Smooth muscle cell of the pulmonary artery (primary cell): Measurements from ENCODE around the gene ZNF283. TPM values are rescaled to one million over a fixed set of nuclear protein-coding genes. Genes with fewer than 3 reads are reported as not detected.

ENCODE experiments used
- total RNA-seq: library from RNA; depleted of rRNA; stranded (reverse); fragments of >200 nt; gene quantifications from 2 replicates; pipeline ENCODE4 v1.2.3, GENCODE V29; 2014

Gene ZNF283
- 15.9 and 16.0 TPM in 2 replicates for total RNA-seq

GRCh38 chr19:43826787-43827754 lies at the start of gene ZNF283:
Gene ZNF283 (plus strand): TSS chr19:43827321. CDS start chr19:43833505, 6,184 bp downstream.

GRCh38 chr19:43780706-43781525 lies 46.2 kb upstream of the ZNF283 start, which contains the start of gene KCNN4:
Gene KCNN4 (minus strand): TSS chr19:43780973. CDS start chr19:43780861, 112 bp downstream.

GRCh38 chr19:43802216-43802951 lies 24.7 kb upstream of the ZNF283 start, which contains the start of gene LYPD5:
Gene LYPD5 (minus strand): TSS chr19:43802447. CDS start chr19:43802380, 67 bp downstream.

GRCh38 chr19:43883864-43884263 lies 56.7 kb downstream of the ZNF283 start, which contains the start of gene ZNF404:
Gene ZNF404 (minus strand): TSS chr19:43883964.

Other genes with a start within 250 kb of the ZNF283 start
- gene IRGQ, start 231.2 kb upstream of the ZNF283 start, total RNA-seq = 20.1 and 29.3 TPM in 2 replicates
- gene ZNF576, start 230.7 kb upstream of the ZNF283 start, total RNA-seq = 9.7 and 11.1 TPM in 2 replicates
- gene SRRM5, start 215.2 kb upstream of the ZNF283 start, total RNA-seq = 0.03 TPM in 1 of 2 replicates, not detected in the other
- gene ZNF428, start 207.7 kb upstream of the ZNF283 start, total RNA-seq = 28.0 and 29.2 TPM in 2 replicates
- gene CADM4, start 187.5 kb upstream of the ZNF283 start, total RNA-seq = 4.3 and 5.6 TPM in 2 replicates
- 87.8 and 131 TPM in 2 replicates for gene PLAUR, start 157.2 kb upstream of the ZNF283 start, total RNA-seq
- not detected in 2 replicates for gene IRGC, start 111.2 kb upstream of the ZNF283 start, total RNA-seq
- 11.3 and 23.8 TPM in 2 replicates for gene SMG9, start 72.4 kb upstream of the ZNF283 start, total RNA-seq
- 3.3 and 11.3 TPM in 2 replicates for gene KCNN4, start 46.3 kb upstream of the ZNF283 start, total RNA-seq
- gene LYPD5, start 24.9 kb upstream of the ZNF283 start, total RNA-seq = 1.4 and 2.1 TPM in 2 replicates
- gene ZNF404, start 56.6 kb downstream of the ZNF283 start, total RNA-seq = 4.3 and 4.9 TPM in 2 replicates
- 14.9 and 22.0 TPM in 2 replicates for gene ZNF45, start 108.0 kb downstream of the ZNF283 start, total RNA-seq
- 10.0 and 13.0 TPM in 2 replicates for gene ZNF221, start 123.9 kb downstream of the ZNF283 start, total RNA-seq
- 7.5 and 8.5 TPM in 2 replicates for gene ZNF155, start 156.9 kb downstream of the ZNF283 start, total RNA-seq
- gene ZNF230, start 175.6 kb downstream of the ZNF283 start, total RNA-seq = 2.9 and 3.5 TPM in 2 replicates
- gene ZNF222, start 198.1 kb downstream of the ZNF283 start, total RNA-seq = 4.2 TPM in 2 replicates
- 4.9 and 5.1 TPM in 2 replicates for gene ZNF223, start 224.7 kb downstream of the ZNF283 start, total RNA-seq
- gene ZNF284, start 244.8 kb downstream of the ZNF283 start, total RNA-seq = 2.7 and 4.1 TPM in 2 replicates